Hypothalamus (tissue), 51 donors: ENCODE data around the gene SOS2.
A peak's percentile ranks its signal among the peaks of the same experiment; 100 is the strongest.

Experiments
- DNase-seq, 51 donors: peaks; one replicate each; lab custom pipeline; 2025; lab: John Stamatoyannopoulos, UW

The SOS2 gene

GRCh38 chr14:50231475-50232275 lies at the start of gene SOS2:
TSS of gene SOS2 (minus strand) at chr14:50231578. CDS start at chr14:50231283, 295 bp downstream.
- peak; percentile 22 to 96 (median 86) for DNase-seq

DNA sequence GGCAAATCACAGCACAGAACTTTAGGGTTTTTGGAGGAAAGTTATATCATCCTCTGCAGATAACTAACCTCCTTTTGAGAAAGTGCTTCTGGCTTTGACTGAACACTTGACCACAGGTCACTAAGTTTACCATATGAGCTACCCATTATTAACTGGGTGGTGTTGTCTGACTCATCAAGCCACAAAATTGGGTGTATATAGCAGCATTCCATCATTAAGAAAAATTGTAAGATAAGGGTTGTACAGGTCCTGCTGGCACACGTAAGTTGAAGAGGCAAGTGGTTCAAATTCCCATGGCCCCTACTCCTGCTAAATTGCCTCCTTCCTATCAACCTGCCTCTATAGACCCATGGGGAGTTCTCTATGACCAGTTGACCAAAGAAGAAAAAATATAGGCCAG lies 41.1 kb upstream of the SOS2 start:
- no peak for DNase-seq

DNA sequence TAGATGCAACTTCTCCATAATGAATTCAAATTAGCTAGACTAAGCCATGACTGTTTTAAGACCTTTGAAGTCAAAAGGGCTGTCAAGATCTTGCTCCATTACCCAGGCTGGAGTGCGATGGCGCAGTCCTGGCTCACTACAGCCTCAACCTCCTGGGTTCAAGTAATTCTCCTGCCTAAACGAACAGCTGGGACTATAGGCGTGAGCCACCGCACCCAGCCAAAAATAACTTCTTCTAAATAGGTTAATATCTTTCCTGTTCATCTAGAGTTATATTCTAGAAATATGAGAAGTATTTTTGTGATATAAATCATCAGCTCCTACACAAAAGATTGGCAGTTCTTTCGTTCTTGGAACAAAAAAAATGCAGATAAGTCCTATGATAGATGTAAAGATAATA lies 39.6 kb upstream of the SOS2 start:
- no peak for DNase-seq

- no peak for DNase-seq
Measured at GRCh38 chr14:50265029-50265428, 33.7 kb upstream of the SOS2 start.

- DNase-seq, result no peak
Measured at GRCh38 chr14:50263321-50263720, 31.9 kb upstream of the SOS2 start.

- DNase-seq, result no peak
Measured at GRCh38 chr14:50262865-50263264, 31.5 kb upstream of the SOS2 start.

- peak in 2 of 51 donors; percentile 1 to 21 for DNase-seq
Measured at GRCh38 chr14:50260511-50260910, 29.1 kb upstream of the SOS2 start.

DNA sequence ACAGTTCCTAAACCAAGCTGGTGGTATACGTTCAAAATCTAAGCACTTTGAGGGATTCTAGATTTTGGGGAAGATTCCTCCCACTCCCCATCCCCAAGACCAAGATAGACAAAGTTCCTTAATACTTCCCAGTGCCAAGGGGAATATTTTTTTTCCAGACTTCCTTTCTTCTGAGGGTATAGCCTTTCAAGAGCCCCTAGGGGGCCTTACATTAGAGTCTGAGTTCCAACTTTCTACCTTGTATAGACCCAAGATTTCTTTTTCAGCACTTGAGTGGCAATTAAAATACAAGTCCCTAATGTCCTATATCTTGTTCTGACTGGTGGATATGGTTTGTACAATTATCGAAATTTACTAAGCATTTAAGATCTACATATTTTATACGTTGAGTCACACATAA lies 28.7 kb upstream of the SOS2 start:
- DNase-seq, result no peak

GRCh38 chr14:50257732-50258131 lies 26.4 kb upstream of the SOS2 start:
- DNase-seq, result no peak

DNA sequence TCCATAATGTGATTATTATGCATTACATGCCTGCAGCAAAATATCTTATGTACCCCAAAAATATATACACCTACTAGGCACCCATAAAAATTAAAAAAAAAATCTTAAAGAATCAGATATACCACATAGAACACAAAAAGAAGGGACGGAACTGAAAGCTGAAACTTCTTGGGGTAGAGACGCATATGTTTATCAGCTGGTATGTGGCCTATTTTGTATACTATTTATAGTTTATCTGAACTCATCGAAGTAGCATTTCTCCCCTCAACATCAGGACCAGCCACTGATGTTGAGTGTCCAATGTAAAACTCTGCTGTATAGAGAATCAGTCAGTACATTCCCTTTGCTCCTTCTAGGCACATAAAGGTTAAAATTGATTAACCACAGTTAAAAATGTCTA lies 22.9 kb upstream of the SOS2 start:
- DNase-seq, result no peak

- DNase-seq, result no peak
Measured at GRCh38 chr14:50249136-50249775, 17.9 kb upstream of the SOS2 start.

GRCh38 chr14:50247245-50247644 lies 15.9 kb upstream of the SOS2 start:
- no peak for DNase-seq

DNA sequence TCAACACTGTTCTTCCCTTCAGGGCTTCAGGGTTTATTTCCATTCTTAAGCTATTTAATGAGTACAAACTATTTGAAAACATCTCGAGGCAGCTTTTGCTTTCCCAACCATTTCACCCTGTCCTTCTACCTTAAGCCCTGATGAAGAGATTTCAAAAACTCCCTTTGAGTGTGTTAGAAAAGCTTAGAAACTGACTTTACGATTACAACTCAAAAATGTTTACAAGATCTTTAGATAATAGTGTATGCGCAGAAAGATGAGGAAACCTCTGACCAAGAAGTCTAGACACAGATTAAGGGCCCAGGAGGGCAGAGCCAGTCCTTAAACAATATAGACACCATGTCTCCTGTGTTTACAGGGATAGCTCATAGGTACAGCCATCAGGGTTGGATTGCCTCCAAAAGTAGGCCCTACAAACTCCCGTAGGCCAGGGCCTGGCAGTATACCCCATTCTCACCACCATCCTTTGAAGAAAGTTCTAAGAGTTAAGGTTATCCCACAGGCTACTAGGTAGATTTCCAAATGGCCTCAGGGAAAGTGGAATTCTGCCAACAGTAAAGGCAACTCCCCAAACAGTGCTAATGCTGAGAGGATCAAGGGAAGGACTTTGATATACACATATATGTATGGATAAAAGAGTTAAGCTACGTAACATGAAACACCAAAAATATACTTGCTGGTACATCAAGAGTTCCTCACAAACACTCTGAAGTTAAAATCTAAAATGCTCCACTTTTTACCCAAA lies 11.4 kb upstream of the SOS2 start:
- DNase-seq, result no peak

DNA sequence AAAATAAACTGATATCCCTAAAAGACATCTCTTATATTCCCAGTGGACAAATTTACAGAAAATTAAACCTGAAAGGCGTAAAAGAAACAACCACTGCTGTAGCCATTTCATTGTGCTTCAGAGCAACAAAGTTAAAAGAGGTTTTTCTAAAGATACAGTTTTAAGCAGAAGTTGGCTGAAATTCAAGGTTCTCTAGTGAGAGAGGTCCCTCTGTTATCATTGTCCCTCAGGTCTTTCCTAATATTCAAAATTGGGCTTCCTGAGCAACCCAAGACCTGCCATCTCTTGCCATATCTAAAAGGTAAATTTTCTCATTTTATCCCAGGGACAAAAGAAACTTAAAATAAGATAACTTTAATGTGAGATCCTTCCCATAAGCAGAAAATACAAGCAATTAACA lies 10.7 kb upstream of the SOS2 start:
- DNase-seq, result no peak

GRCh38 chr14:50237427-50237826 lies 6.0 kb upstream of the SOS2 start:
- DNase-seq, result no peak

- no peak for DNase-seq
Measured at GRCh38 chr14:50233951-50234250, 2.5 kb upstream of the SOS2 start.

DNA sequence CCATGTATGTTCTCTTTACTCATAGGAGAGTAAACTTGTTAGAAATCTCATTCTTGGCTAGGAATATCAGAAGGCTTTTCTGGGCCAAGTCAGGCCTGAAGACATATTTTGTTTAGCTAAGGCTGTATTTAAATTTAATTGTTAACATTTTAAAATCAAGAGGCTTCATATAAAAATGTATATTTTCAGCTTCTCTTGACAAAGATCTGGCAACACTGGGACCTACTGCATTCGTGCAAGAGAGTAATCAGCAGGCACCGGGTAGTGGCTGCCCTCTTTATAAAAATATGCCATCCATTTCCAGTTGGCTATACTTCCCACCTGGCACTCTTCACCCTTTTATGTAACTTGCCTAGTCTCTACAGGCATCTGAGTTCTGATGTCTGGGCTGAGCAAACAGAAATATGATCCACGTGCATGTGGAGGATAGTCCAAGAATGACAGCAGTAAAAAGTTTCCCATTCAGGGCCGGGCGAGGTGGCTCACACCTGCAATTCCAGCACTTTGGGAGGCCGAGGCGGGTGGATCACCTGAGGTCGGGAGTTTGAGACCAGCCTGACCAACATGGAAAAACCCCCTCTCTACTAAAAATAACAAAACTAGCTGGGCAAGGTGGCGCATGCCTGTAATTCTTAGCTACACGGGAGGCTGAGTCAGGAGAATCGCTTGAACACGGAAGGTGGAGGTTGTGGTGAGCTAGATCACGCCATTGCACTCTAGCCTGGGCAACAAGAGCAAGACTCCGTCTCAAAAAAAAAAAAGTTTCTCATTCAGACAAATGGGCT lies 2.0 kb upstream of the SOS2 start:
- DNase-seq, result no peak

DNA sequence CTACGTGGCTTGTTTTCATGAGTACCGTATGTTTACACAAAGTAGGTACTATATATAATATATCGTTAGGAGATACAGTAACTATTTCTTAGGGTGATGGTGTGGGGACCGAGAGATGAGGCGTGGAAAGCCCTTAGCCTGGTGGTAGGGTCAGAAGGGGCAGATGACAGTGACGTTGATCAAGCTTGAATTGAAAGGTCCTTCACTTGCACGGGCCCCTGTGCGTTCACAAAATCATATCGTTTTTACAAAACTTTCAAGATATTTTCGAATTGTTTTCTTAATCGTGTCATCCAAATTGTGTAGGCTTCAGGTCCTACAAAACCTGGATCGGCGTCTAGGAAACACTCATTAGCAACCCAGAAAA lies 881 bp upstream of the SOS2 start:
- peak in 2 of 51 donors; percentile 3 to 30 for DNase-seq

DNA sequence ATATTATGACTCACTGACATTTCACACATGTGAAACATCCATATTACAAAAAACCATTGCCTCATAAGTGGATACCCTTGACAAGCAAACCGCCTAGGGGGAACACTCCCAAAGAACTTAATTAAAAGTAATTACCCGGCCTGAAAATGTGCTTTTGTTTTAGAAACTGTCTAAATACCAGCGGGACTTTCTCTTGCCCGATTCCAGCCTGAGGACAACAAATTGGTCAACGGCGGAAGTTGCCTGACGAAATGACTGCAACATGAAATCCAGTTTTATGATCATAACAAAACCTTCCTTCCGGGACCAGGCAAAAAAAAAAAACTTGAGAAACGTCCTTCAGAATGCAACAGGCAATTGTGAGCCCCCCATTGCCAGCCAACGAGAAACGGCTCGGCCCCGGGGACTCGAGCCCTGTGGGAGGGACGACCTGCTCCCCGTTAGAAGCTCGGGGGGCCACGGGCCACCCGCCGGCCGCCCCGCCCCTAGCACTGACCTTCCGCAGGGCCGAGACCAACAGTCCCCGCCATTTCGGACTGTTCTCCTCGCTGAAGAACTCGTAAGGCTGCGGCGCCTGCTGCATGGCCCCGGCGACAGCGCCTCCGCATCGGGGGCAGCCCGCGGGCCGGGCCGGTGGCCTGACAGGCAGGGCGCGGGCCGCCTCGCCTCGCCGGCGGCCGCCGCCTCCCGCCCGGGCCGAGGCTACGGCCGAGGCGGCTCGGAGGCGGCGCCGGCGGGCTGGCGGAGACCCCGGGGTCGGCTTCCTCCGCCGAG lies 490 bp downstream of the SOS2 start:
- peak in 44 of 51 donors; percentile 12 to 77 (median 37) for DNase-seq

DNA sequence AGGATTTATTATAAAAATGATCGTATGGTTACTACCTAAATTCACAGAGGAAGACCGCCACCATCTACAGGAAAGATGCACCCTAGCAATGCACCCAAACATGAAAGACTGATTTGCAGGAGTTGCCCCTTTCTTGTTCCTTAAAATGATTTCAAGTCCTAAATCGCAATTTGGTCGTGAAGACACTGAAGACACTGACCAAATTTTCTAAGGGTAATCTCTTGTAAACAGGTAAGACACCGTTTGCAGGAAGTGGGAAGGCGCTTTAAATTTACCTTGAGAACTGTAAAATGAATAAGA lies 1.0 kb downstream of the SOS2 start:
- peak in 2 of 51 donors; percentile 32 to 72 for DNase-seq
